ACHN (cell line): ENCODE results near the gene DNAJC25.
A peak's percentile ranks its signal among the peaks of the same experiment; 100 is the strongest.
"Not testable (repeated sequence)": the region's sequence is repeated elsewhere in the genome, so short reads cannot be mapped to it uniquely, and the experiment has no call there.

Source experiments
- DNase-seq: peaks from one replicate; pipeline ENCODE4 v3.0.0-alpha.2; 2015
- in situ Hi-C: cut with HindIII; loops from 2 replicates; pipeline ENCODE4 v1.10.0; 2017; ENCODE audit warnings: low sequenced_read_pairs, low pct_ligation_motif_present, low pct_unique_long_range_greater_than_20kb

The DNAJC25 gene

DNA sequence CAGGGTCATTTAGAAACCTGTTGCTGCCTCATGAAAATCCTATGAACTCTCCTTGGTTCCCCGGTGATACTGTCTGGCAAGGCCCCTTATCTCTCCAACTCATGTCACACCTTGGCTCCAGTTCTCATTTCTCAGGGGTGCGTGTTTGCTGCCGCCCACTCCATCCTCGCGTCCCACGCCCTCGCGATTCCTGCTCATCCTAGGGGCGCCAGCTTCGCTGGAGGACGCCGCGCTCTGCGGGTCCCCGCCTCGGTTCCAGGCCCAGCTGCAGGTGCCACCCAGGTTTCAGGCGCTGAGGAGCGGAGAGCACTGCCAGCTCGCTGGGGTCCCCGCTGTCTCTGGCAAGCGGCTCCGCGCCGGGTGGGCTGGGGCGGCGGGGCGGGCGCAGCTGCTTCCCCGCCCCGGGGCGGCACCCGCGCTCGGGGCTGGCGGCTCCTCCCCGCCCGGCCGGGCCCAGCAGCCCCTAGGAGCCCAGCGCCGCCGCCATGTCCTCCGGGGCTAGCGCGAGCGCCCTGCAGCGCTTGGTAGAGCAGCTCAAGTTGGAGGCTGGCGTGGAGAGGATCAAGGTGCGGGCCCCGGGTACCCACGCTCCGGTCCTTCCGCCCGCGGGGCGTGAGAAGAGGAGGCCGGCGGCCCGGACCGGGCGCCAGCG, 30.1 kb downstream of the DNAJC25 start, which contains the start of gene GNG10:
GNG10 (plus strand) TSS at position 456 of the 652 bp plus-strand sequence; CDS start at position 486, 30 bp downstream.
- in situ Hi-C loops: no loop called here
- peak; percentile 60 for DNase-seq

DNA sequence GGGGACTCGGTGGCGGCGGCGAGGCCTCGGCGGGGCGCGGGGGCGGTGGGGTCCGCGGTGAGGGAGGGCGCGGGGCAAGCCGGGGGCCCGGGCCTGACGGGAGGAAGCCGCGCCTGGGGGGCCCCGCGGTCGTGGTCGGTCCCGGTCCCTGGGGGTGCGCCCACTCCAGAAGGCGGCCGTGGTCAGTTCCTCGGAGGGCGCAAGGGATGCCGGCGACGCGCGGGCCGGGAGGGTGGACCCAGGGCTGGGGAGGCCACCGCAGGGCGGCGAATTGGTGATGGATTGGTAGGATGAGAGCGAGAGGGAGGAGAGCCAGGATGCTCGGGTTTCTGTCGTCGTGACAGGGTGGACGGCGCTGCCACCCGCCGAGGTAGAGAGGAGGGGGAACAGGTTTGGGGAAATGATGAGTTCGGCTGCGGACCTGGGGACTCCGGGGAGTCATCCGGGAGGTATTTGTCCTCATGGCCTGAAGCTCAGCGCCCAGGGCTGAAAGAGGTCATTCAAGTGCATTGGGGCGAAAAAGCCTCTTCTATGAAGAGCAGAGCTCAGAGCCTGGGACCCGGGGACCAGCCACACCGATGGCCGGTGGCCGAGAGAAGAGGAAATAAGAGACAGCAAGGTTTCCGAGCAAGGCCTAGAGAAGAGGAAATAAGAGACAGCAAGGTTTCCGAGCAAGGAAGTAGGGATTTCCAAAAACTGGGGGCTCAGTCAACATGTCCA, 30.8 kb downstream of the DNAJC25 start:
- DNase-seq: peak; percentile 38
- in situ Hi-C loops: no loop called here

DNA sequence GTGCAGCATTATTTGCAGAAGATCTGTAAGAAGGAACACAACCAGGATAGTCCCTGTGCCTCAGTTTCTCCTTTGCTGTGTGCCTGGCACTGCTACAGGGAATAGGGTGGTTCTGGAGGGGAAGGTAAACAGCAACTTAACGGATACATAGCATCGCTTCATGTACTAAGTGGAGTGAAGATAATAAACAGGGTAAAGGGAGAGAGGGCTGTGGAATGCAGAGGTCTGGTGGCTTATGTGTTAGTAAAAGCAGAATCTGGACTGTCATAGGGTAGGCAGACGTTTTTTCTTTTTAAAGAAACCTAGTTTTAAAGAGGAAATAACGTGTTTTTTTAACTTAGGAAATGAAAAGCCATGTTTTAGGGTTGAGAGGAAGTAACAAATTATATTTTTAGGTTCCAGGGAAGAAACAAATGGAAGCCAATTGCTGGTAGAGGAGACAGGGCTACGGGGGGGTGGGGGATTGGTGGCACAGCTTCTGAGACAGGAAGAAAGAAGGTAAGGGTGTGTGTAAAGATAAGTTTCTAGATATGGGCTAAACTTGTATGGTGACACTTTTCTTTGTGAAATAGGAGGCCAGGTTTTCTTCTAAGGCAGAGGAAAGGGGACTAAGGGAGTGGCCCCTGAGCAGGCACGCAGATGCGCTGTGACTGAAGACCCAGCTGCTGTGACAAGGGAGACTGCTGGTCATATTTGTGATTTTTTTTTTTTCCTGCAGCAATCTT, 31.6 kb downstream of the DNAJC25 start:
- no peak for DNase-seq
- in situ Hi-C loops: no loop called here

GRCh38 chr9:111663301-111663823, 32.2 kb downstream of the DNAJC25 start:
- in situ Hi-C loops: no loop called here

GRCh38 chr9:111668026-111668573, 37.0 kb downstream of the DNAJC25 start:
- no peak for DNase-seq
- in situ Hi-C loops: no loop called here

More at GRCh38 chr9:111663301-111663823, 32.2 kb downstream of the DNAJC25 start:
- DNase-seq: no peak

DNA sequence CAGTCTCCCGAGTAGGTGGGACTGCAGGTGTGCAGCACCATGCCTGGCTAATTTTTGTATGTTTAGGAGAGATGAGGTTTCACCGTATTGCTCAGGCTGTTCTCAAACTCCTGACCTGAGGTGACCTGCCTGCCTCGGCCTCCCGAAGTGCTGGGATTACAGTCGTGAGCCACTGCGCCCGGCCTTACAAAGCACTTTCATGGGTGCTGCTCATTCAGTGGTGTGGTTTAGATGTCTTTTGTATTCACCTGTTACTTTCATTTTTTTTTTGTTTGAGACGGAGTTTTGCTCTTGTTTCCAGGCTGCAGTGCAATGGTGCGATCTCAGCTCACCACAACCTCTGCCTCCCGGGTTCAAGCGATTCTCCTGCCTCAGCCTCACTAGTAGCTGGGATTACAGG, 37.5 kb downstream of the DNAJC25 start:
- in situ Hi-C loops, DNase-seq: not testable (repeated sequence)

- in situ Hi-C loops: no loop called here
- no peak for DNase-seq
Observed at GRCh38 chr9:111674319-111674718, 43.2 kb downstream of the DNAJC25 start.

DNA sequence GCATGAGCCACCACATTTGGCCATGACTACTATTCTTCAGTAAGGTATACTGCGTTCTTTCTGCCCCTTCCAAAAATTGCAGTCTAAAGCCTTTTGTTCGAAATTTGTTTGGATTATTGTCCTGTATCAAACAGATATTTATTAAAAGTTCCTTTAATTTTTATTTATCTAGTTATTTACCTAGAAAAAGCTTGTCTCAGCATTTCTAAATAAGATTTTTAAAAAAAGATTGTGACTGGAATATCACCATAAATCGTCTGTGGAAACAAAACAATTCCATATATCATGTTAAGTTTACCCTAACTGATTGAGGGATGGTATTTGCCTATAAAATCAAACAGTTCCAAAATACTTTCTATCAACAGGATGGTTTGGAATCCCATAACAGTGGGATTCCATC, 45.0 kb downstream of the DNAJC25 start:
- in situ Hi-C loops: no loop called here
- DNase-seq: no peak

DNA sequence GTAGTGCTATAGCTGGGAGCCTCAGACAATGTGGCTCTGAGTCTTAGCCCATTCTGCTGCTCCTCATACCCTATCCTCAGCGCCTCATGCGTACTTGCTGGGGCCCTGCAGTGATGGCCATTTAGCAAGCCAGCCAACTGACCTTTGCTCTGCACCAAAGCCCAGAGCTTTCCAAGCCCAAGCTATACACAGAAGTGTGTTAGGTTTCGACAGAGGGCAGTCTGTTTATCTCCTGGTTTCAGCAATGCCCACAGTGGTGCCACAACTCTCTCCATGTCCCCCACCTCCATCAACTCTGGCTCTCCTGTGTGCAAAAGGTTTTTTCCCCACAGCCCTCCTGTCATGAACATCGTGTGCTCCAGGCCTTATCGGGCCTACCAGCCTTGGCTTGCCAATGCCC, 47.2 kb downstream of the DNAJC25 start:
- no peak for DNase-seq
- in situ Hi-C loops: no loop called here

- DNase-seq: no peak
- in situ Hi-C loops: no loop called here
Observed at GRCh38 chr9:111679199-111679598, 48.1 kb downstream of the DNAJC25 start.

GRCh38 chr9:111683392-111683791, 52.3 kb downstream of the DNAJC25 start:
- in situ Hi-C loops: no loop called here
- DNase-seq: no peak

DNA sequence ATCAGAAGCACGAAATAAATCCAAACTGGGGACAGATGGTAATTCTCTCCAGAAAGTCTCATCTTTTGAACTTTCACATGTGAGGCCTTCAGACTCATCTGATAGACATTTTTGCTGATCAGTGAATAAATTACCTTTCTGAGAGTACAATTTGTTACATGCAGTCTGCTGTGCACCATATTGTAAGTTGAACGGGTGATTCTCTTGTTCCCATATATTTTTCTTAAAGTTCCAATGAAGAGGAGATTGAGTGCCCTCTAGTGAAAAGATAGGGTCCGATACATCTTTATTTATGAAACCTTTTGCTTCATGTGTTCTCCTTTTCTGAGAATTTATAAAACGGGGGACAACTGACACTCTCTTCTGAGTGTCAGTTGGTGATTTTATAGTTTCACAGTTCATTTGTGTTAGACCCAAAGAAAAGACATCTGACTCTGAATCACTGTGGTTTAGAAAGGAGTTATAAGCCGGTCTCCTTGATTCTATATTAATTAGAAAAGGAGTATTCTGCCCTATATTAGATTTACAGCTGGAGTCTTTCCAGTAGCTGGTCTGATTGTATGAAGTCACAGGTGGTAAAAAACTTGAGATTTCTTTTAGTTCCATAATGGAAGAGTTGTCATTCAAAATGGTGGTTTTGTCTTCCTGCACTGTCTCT, 60.7 kb downstream of the DNAJC25 start:
- in situ Hi-C loops: no loop called here
- DNase-seq: peak; percentile 60

GRCh38 chr9:111696796-111697195, 65.7 kb downstream of the DNAJC25 start:
- no peak for DNase-seq
- in situ Hi-C loops: no loop called here

GRCh38 chr9:111700776-111701175, 69.6 kb downstream of the DNAJC25 start:
- DNase-seq: no peak
- in situ Hi-C loops: no loop called here
